ENCODE measurements around the gene ASCC2.

Gene ASCC2

DNA sequence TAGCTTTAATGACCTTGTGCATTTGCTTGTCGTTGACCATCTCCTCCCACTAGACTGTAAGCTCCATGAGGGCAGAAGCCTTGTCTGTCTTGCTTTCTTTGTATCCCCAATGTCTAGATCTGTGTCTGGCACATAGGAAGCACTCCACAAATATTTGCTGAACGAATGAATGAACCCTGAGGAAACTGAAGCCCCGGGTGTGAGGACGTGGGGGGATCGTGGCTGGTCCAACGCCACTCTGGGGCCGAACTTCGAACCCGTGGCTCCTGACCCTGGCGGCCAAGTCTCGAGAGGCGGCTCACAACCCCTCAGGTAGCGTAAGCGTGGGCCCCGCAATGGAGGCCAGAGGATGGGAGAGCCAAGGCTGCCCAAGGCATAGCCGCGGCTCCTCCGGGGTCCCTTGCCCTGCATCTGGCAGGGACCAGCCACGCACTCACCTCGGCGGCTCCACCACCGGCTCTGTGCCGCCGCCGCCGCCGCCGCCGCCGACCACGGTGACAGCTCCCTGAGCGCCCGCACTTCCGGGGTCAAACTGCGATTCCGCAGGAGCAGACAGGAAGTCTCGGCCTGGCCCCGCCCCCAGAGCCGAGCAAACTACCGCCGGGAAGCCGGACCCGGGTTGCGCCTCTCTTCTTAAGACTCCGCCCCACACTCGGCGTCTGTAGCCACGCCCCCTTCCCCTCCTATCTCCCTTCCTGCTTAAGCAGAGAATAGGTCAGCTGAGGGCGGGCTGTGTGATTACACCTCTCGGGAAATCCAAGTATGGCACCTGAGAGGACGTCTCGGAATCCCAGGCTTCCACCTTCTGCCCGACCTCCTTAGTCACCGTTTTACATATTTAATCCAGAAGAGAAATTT, at the start of gene ASCC2:
Gene ASCC2, minus strand, starts transcription at position 534 of the 858 bp plus-strand sequence. CDS start 5,949 bp downstream, outside the sequence.
- no peak for TF ChIP-seq CTCF (IDR thresholded peaks at IDR 0.05; ENCODE audit: insufficient read depth, low read depth, low read length, missing control alignments)
- peak within 1 kb of the TSS; percentile 98 for H3K4me3 ChIP-seq (ENCODE audit: low read length)
- peak; percentile 99 for DNase-seq (ENCODE audit: low read depth)

- no peak for DNase-seq (ENCODE audit: low read depth)
- H3K4me3 ChIP-seq (ENCODE audit: low read length): no peak overlapping the region
- no peak for TF ChIP-seq CTCF (IDR thresholded peaks at IDR 0.05; ENCODE audit: insufficient read depth, low read depth, low read length, missing control alignments)
Observed at GRCh38 chr22:29887358-29887757, 49.3 kb upstream of the ASCC2 start.

DNA sequence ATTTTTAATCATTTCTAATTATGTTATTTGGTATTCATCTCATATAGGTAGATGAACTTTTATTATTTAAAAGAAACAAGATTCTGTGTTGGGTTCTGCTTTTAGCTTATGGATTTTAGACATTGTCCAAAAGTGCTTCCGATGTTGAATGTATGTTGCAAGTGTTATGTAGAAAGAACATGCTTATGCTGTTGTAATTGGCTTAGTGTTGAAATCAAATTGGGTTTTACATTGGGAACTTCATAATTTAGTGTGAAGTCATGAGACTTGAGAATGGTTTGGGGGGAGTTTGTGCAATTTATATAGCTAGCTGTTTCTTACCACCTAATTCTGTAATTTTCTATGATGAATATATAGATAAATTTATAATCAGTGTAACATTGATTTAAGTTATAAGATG, 48.5 kb upstream of the ASCC2 start:
- H3K4me3 ChIP-seq (ENCODE audit: low read length): no peak overlapping the region
- no peak for DNase-seq (ENCODE audit: low read depth)
- no peak for TF ChIP-seq CTCF (IDR thresholded peaks at IDR 0.05; ENCODE audit: insufficient read depth, low read depth, low read length, missing control alignments)

DNA sequence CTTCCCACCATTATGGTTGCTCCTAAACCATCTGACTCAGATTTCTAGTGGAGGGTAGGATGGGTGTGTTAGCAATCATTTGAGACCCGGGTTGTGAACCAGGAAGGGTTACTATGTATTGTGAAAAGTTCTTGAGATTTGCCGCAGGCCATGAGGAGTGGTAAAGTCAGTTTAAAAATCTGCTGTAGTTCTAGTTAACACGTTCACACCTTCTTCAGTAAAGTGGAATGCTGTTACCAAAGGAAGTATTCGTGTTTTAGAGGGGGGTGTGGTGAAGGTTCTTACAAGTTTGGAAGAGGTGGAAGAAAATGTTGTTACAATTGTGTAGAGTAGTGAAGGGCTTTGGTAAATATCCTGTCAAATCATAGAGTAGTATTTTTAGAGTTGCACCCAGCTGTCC, 47.5 kb upstream of the ASCC2 start:
- no peak overlapping the region for H3K4me3 ChIP-seq (ENCODE audit: low read length)
- TF ChIP-seq CTCF (IDR thresholded peaks at IDR 0.05; ENCODE audit: insufficient read depth, low read depth, low read length, missing control alignments): no peak

DNA sequence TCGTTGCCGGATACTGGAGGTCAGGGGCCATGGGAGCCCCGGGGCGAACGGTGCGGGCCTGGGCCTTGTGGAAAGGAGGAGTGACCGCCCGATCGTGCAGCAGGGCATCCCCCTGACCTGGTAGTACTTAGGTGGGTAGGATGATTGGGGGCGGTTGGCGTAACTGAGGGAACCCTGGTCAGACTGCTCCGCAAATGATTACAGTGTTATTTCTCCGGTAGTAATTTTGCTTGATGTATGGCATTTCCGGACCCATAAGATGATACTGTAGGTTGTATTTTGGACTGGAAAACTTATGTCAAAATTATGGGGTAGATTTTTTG, 45.7 kb upstream of the ASCC2 start:
- no peak for TF ChIP-seq CTCF (IDR thresholded peaks at IDR 0.05; ENCODE audit: insufficient read depth, low read depth, low read length, missing control alignments)
- peak; percentile 18 for DNase-seq (ENCODE audit: low read depth)
- H3K4me3 ChIP-seq (ENCODE audit: low read length): peak overlapping the region; percentile 85

More for the DNA sequence above, 47.5 kb upstream of the ASCC2 start:
- DNase-seq (ENCODE audit: low read depth): peak; percentile 76

DNA sequence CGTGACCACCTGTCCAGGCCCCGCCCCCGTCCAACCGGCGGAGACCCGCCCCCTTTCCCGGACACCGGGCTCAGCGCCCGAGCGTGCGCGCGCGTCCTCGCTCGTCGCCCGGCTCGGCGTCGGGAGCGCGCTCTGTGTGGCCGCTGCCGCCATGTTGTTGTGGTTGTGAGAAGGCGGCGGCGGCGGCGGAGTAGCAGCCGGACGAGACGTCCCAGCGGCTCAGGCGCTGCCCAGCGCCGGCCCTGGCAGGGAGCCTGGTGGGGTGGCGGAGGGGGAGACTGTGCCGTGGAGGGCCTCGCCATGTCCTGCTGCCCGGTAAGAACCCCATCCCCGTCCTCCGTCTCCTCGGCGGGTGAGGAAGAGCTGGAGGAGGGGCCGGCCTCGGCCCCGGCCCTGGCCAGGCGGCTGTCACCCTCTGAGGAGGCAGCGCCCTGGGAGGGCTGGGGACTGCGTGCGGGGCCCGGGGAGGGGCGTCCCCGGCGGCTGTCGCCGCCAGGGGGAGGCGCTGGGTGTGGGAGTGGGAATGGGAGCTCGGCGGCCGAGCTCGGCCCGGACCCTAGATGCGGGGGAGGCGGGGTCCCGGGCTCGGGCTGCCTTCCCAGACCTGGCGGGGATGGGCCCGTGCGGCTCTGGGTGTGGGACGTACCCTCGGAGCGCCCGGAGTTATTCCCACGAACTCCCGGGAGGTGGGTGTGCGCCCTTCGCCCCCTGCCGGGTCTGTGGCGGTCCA, 45.1 kb upstream of the ASCC2 start, which contains the start of gene MTMR3:
Gene MTMR3, plus strand, starts transcription at position 130 of the 730 bp plus-strand sequence. CDS start 87,886 bp downstream, outside the sequence.
- peak; percentile 92 for DNase-seq (ENCODE audit: low read depth)
- H3K4me3 ChIP-seq (ENCODE audit: low read length): peak within 1 kb of the TSS; percentile 85
- peak; percentile 9 for TF ChIP-seq CTCF (IDR thresholded peaks at IDR 0.05; ENCODE audit: insufficient read depth, low read depth, low read length, missing control alignments)
